A549 (cell line): ENCODE data around the gene KIF3B.

Source experiments
- E2F6 ChIP-seq: IDR thresholded peaks from 2 replicates; pipeline ENCODE4 v1.6.1; 2012; ENCODE audit warnings: low read depth, borderline replicate concordance
- EHF ChIP-seq: fragments of 250-450 bp; sonication (Bioruptor Pico); IDR thresholded peaks from 2 replicates; pipeline ENCODE4 v1.5.0; 2020; ENCODE audit warnings: mild to moderate bottlenecking
- EP300 ChIP-seq, 2 experiments: fragments of >200 bp; sonication (Bioruptor Twin); formaldehyde crosslinking; IDR thresholded peaks; 2 replicates in 1 of 2; 3 replicates in 1 of 2; pipeline ENCODE4 v1.6.1; 2016 to 2017
- ESRRA ChIP-seq: fragments of 150-350 bp; IDR thresholded peaks from 2 replicates; pipeline ENCODE4 v1.6.1; 2014; ENCODE audit warnings: mild to moderate bottlenecking, low read length, borderline replicate concordance
- HOXB5 ChIP-seq: fragments of 250-450 bp; sonication (Bioruptor Pico); IDR thresholded peaks from 2 replicates; pipeline ENCODE4 v1.5.0; 2020; ENCODE audit warnings: mild to moderate bottlenecking, moderate library complexity
- JUN ChIP-seq, 2 experiments: fragments of >200 bp; sonication (Bioruptor Twin); formaldehyde crosslinking; IDR thresholded peaks; 2 replicates in 1 of 2; 3 replicates in 1 of 2; pipeline ENCODE4 v1.6.1; 2016 to 2017
- JUNB ChIP-seq: fragments of >200 bp; sonication (Bioruptor Twin); formaldehyde crosslinking; IDR thresholded peaks from 2 replicates; pipeline ENCODE4 v1.6.1; 2016
- KDM5A ChIP-seq: fragments of 200-600 bp; sonication (generic); IDR thresholded peaks from 2 replicates; pipeline ENCODE4 v1.6.1; 2016; ENCODE audit warnings: antibody characterized with exemption, mild to moderate bottlenecking
- POLR2A ChIP-seq: IDR thresholded peaks from 2 replicates; pipeline ENCODE4 v1.6.1; 2012; ENCODE audit warnings: mild to moderate bottlenecking, low read length
- RNF2 ChIP-seq: fragments of 200-600 bp; sonication (generic); IDR thresholded peaks from 2 replicates; pipeline ENCODE4 v1.6.1; 2016; ENCODE audit warnings: low read depth, mild to moderate bottlenecking, antibody characterized with exemption, moderate library complexity, borderline replicate concordance
- SREBF2 ChIP-seq: fragments of 450-650 bp; IDR thresholded peaks from 2 replicates; pipeline ENCODE4 v1.6.1; 2014; ENCODE audit warnings: mild to moderate bottlenecking, moderate library complexity
- TF ChIP-seq, protein P1 (sequence below): fragments of >200 bp; sonication (Bioruptor Twin); formaldehyde crosslinking; IDR thresholded peaks from 3 replicates; pipeline ENCODE4 v1.5.1; 2016

DNA sequence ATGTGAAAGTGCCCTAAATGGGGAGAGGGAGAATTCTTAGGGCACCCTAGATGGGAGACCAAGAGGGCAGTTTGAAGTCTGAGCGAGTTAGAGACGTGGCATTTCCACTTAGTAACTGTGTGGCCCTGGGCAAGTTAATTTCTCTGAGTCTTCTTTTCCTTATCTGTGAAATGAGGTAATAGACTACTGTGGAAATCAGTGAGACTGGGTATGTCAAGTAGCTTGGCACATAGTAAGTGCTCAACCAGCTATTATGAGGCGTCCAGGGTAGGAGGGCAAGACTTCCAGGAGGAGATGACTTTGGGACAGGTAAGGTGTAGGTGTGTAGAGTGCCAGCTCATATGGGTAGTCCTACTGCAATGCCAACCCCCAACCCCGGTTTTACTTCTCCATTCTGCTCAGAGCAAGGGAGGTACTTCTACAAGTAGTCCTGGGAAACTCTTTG is 770 bp downstream of the KIF3B start:
- TF ChIP-seq, protein P1, sequence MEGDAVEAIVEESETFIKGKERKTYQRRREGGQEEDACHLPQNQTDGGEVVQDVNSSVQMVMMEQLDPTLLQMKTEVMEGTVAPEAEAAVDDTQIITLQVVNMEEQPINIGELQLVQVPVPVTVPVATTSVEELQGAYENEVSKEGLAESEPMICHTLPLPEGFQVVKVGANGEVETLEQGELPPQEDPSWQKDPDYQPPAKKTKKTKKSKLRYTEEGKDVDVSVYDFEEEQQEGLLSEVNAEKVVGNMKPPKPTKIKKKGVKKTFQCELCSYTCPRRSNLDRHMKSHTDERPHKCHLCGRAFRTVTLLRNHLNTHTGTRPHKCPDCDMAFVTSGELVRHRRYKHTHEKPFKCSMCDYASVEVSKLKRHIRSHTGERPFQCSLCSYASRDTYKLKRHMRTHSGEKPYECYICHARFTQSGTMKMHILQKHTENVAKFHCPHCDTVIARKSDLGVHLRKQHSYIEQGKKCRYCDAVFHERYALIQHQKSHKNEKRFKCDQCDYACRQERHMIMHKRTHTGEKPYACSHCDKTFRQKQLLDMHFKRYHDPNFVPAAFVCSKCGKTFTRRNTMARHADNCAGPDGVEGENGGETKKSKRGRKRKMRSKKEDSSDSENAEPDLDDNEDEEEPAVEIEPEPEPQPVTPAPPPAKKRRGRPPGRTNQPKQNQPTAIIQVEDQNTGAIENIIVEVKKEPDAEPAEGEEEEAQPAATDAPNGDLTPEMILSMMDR, result no peak
- TF ChIP-seq E2F6, result no peak
- no peak for TF ChIP-seq EP300 (IDR thresholded peaks at IDR 0.05)
- TF ChIP-seq KDM5A, result no peak
- no peak for TF ChIP-seq SREBF2
- TF ChIP-seq ESRRA, result no peak
- no peak for TF ChIP-seq JUN (IDR thresholded peaks at IDR 0.05)
- TF ChIP-seq JUNB, result no peak
- TF ChIP-seq POLR2A, result no peak
- no peak for TF ChIP-seq RNF2
- no peak for TF ChIP-seq HOXB5 (CRISPR knock-in tag)
- TF ChIP-seq EHF (CRISPR knock-in tag), result no peak
